ENCODE data around the gene AMN1. TPM values are rescaled to one million over a fixed set of nuclear protein-coding genes. Genes with fewer than 3 reads are reported as not detected.

AMN1 gene
- total RNA-seq, 2 experiments from 2014 or later: 12.6 to 20.1 TPM

- Histone ChIP-seq H3K4me1 (ENCODE audit: insufficient read depth, low read length, poor library complexity, severe bottlenecking) (peaks cover 41% of the 10 kb centered on the region), H3K4me2 (ENCODE audit: low read length) (no peak overlapping the region), H3K9me2 (ENCODE audit: insufficient read depth, low read length) (no peaks in the 10 kb centered on the region), H3K79me2 (ENCODE audit: insufficient read depth, low read depth, low read length) (no peaks in the 10 kb centered on the region), H3K9me3 (ENCODE audit: low read length) (no peaks in the 10 kb centered on the region), H3K27ac (ENCODE audit: low read depth, low read length, poor library complexity, severe bottlenecking) (no peak overlapping the region), H3K4me3 (ENCODE audit: low read depth, low read length, poor library complexity, severe bottlenecking) (no peak overlapping the region), H3K36me3 (ENCODE audit: insufficient read depth, low read length) (no peaks in the 10 kb centered on the region), H4K20me1 (ENCODE audit: insufficient read depth, low read length) (no peaks in the 10 kb centered on the region), H2AFZ (ENCODE audit: low read length) (peak overlapping the region; percentile 65; the same call in 1 of the 2 replicates)
- intact Hi-C loops (cut with micrococcal nuclease; ENCODE audit: unreplicated experiment): no loop called here
- TF ChIP-seq CTCF (conservative IDR thresholded peaks at IDR 0.05; ENCODE audit: low read length) (no peak), EZH2phosphoT487 (IDR thresholded peaks at IDR 0.05; ENCODE audit: borderline replicate concordance, low read depth, low read length) (no peak)
- CTCF ChIA-PET (ENCODE audit: unreplicated experiment): no interaction called here
- DNase-seq (ENCODE audit: low spot score): no peak
- POLR2A ChIA-PET: interaction anchor here (0.6 kb wide), 1 partner anchor 215 kb away, joined by 5 read pairs; no protein-coding TSS in a partner anchor
- no TSS peak for BruUV-seq (replicated peaks)
These were observed 97.6 kb downstream of the AMN1 start for GRCh38 chr12:31631023-31631724.

- no peaks in the 10 kb centered on the region for H3K36me3 ChIP-seq (ENCODE audit: insufficient read depth, low read length)
- no peak for DNase-seq (ENCODE audit: low spot score)
- H2AFZ ChIP-seq (ENCODE audit: low read length): peak overlapping the region; percentile 49
- H3K9me3 ChIP-seq (ENCODE audit: low read length): no peaks in the 10 kb centered on the region
- no peak overlapping the region for H3K4me2 ChIP-seq (ENCODE audit: low read length)
- ChIA-PET POLR2A (no interaction called here), CTCF (ENCODE audit: unreplicated experiment) (no interaction called here)
- H3K4me1 ChIP-seq (ENCODE audit: insufficient read depth, low read length, poor library complexity, severe bottlenecking): peaks cover 31% of the 10 kb centered on the region
- no peak overlapping the region for H3K27ac ChIP-seq (ENCODE audit: low read depth, low read length, poor library complexity, severe bottlenecking)
- H3K9me2 ChIP-seq (ENCODE audit: insufficient read depth, low read length): no peaks in the 10 kb centered on the region
- intact Hi-C loops (cut with micrococcal nuclease; ENCODE audit: unreplicated experiment): no loop called here
- H4K20me1 ChIP-seq (ENCODE audit: insufficient read depth, low read length): no peaks in the 10 kb centered on the region
- no peaks in the 10 kb centered on the region for H3K79me2 ChIP-seq (ENCODE audit: insufficient read depth, low read depth, low read length)
- BruUV-seq (replicated peaks): no TSS peak
- TF ChIP-seq CTCF (conservative IDR thresholded peaks at IDR 0.05; ENCODE audit: low read length) (no peak), EZH2phosphoT487 (IDR thresholded peaks at IDR 0.05; ENCODE audit: borderline replicate concordance, low read depth, low read length) (no peak)
- H3K4me3 ChIP-seq (ENCODE audit: low read depth, low read length, poor library complexity, severe bottlenecking): no peak overlapping the region
These were observed 98.8 kb downstream of the AMN1 start for GRCh38 chr12:31629756-31630732.
